ENCODE data around the gene CDK15.

DNA sequence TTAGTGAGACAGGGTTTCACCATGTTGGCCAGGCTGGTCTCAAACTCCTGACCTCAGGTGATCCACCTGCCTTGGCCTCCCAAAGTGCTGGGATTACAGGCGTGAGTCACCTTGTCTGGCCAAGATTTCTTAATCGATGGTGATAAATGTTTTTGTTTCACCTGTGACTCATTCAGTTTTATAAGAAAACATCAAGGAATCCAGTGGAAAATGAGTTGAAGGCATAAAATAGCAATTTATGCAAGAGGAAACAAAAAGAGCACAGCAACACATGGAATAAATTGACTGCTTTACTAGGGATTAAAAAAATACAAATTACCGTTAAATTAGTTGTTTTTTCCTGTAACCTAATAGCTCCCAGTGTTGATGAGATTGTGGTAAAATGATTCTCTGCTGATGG is 80.2 kb downstream of the CDK15 start:
- TF ChIP-seq, protein P1, sequence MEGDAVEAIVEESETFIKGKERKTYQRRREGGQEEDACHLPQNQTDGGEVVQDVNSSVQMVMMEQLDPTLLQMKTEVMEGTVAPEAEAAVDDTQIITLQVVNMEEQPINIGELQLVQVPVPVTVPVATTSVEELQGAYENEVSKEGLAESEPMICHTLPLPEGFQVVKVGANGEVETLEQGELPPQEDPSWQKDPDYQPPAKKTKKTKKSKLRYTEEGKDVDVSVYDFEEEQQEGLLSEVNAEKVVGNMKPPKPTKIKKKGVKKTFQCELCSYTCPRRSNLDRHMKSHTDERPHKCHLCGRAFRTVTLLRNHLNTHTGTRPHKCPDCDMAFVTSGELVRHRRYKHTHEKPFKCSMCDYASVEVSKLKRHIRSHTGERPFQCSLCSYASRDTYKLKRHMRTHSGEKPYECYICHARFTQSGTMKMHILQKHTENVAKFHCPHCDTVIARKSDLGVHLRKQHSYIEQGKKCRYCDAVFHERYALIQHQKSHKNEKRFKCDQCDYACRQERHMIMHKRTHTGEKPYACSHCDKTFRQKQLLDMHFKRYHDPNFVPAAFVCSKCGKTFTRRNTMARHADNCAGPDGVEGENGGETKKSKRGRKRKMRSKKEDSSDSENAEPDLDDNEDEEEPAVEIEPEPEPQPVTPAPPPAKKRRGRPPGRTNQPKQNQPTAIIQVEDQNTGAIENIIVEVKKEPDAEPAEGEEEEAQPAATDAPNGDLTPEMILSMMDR (conservative IDR thresholded peaks at IDR 0.05; ENCODE audit: low read depth in 2 of 2) = no peak
- TF ChIP-seq EZH2 (IDR thresholded peaks at IDR 0.05; ENCODE audit: low read depth, unreplicated experiment) = no peak
- TF ChIP-seq EZH2phosphoT487 (IDR thresholded peaks at IDR 0.05; ENCODE audit: unreplicated experiment) = no peak
- TF ChIP-seq, protein P2, sequence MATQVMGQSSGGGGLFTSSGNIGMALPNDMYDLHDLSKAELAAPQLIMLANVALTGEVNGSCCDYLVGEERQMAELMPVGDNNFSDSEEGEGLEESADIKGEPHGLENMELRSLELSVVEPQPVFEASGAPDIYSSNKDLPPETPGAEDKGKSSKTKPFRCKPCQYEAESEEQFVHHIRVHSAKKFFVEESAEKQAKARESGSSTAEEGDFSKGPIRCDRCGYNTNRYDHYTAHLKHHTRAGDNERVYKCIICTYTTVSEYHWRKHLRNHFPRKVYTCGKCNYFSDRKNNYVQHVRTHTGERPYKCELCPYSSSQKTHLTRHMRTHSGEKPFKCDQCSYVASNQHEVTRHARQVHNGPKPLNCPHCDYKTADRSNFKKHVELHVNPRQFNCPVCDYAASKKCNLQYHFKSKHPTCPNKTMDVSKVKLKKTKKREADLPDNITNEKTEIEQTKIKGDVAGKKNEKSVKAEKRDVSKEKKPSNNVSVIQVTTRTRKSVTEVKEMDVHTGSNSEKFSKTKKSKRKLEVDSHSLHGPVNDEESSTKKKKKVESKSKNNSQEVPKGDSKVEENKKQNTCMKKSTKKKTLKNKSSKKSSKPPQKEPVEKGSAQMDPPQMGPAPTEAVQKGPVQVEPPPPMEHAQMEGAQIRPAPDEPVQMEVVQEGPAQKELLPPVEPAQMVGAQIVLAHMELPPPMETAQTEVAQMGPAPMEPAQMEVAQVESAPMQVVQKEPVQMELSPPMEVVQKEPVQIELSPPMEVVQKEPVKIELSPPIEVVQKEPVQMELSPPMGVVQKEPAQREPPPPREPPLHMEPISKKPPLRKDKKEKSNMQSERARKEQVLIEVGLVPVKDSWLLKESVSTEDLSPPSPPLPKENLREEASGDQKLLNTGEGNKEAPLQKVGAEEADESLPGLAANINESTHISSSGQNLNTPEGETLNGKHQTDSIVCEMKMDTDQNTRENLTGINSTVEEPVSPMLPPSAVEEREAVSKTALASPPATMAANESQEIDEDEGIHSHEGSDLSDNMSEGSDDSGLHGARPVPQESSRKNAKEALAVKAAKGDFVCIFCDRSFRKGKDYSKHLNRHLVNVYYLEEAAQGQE (IDR thresholded peaks at IDR 0.05; ENCODE audit: unreplicated experiment) = no peak
- TF ChIP-seq POLR2AphosphoS5 (IDR thresholded peaks at IDR 0.05; ENCODE audit: low read depth) = no peak
- no peak for TF ChIP-seq ZNF114 (CRISPR knock-in tag; IDR thresholded peaks at IDR 0.05)
- no peak for TF ChIP-seq CREB1 (CRISPR knock-in tag; IDR thresholded peaks at IDR 0.05; ENCODE audit: low read depth)
- TF ChIP-seq, protein P3, sequence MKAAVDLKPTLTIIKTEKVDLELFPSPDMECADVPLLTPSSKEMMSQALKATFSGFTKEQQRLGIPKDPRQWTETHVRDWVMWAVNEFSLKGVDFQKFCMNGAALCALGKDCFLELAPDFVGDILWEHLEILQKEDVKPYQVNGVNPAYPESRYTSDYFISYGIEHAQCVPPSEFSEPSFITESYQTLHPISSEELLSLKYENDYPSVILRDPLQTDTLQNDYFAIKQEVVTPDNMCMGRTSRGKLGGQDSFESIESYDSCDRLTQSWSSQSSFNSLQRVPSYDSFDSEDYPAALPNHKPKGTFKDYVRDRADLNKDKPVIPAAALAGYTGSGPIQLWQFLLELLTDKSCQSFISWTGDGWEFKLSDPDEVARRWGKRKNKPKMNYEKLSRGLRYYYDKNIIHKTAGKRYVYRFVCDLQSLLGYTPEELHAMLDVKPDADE (IDR thresholded peaks at IDR 0.05) = no peak
